ENCODE data around the gene MYO6.

DNA sequence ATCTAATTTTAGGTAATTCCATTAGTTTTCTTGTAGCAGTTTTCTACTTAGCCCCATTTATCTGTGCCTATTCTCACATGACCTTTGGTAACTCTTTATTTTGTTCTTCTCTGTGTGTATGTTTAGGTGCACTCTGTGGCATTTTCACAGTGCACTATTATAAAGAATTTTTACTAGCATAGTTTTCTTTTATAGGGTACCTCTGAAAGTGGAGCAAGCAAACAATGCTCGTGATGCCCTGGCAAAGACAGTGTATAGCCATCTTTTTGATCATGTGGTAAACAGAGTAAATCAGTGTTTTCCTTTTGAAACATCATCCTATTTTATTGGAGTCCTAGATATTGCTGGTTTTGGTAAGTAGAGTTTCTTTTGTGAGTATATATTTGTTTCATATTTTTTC lies 107.9 kb downstream of the MYO6 start:
- TF ChIP-seq, protein P1, sequence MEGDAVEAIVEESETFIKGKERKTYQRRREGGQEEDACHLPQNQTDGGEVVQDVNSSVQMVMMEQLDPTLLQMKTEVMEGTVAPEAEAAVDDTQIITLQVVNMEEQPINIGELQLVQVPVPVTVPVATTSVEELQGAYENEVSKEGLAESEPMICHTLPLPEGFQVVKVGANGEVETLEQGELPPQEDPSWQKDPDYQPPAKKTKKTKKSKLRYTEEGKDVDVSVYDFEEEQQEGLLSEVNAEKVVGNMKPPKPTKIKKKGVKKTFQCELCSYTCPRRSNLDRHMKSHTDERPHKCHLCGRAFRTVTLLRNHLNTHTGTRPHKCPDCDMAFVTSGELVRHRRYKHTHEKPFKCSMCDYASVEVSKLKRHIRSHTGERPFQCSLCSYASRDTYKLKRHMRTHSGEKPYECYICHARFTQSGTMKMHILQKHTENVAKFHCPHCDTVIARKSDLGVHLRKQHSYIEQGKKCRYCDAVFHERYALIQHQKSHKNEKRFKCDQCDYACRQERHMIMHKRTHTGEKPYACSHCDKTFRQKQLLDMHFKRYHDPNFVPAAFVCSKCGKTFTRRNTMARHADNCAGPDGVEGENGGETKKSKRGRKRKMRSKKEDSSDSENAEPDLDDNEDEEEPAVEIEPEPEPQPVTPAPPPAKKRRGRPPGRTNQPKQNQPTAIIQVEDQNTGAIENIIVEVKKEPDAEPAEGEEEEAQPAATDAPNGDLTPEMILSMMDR (IDR thresholded peaks at IDR 0.05): no peak
- TF ChIP-seq POLR2A (IDR thresholded peaks at IDR 0.05): no peak

All from lower leg skin (tissue), 3 donors.